ENCODE measurements around the gene YJEFN3. TPM values are rescaled to one million over a fixed set of nuclear protein-coding genes. Genes with fewer than 3 reads are reported as not detected.

Gene YJEFN3
- polyA plus RNA-seq, 1 donor (not counting 4 experiments of a cell fraction or from before 2014, with no cell fraction given) = 1.2 TPM

DNA sequence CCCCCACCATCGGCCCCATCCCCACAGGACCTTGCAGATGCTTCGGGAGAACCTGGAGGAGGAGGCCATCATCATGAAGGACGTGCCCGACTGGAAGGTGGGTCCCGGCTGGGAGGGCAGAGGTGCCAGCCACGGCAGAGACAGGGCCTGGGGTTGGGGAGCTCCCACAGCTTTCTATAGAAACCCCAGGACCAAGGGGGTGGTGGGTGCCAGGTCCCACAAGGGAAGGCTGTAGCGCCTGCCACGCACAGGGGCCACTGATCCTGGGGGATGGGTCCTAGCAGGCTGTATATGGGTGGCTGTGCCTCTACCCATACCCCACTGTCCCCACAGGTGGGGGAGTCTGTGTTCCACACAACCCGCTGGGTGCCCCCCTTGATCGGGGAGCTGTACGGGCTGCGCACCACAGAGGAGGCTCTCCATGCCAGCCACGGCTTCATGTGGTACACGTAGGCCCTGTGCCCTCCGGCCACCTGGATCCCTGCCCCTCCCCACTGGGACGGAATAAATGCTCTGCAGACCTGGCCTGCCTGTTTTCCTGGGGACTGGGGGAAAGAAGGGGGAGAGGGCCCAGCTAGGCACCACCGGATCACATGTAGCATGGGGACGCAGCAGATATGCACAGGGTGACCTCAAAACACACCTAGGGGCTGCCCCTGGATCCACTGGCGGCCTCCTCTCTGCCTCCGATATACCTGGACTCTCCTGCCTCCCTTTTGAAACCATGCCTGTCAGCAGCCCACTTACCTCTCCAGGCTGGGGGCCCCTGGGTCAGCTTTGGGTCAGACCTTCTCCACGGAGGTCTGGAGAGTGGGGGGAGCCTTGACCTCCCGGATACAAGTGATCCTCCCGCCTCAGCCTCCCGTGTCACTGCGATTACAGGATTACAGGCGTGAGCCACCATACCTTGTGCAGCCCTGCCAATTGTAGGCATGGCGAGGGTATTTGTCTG lies 761 bp upstream of the YJEFN3 start:
- H3K79me2 ChIP-seq (ENCODE audit: control insufficient read depth, insufficient read depth, low read length) = peaks cover 7% of the 10 kb centered on the region
- H3K27ac ChIP-seq (ENCODE audit: control insufficient read depth, insufficient read depth, low read length) = no peak overlapping the region
- no peak overlapping the region for H3K4me3 ChIP-seq (ENCODE audit: control insufficient read depth in 2 of 3, extremely low read depth in 1 of 3, insufficient read depth in 2 of 3, low read depth in 1 of 3, low read length in 3 of 3)
- H4K20me1 ChIP-seq (ENCODE audit: control insufficient read depth, extremely low read depth, insufficient read depth, low read length) = no peaks in the 10 kb centered on the region
- H3K9me1 ChIP-seq (ENCODE audit: control insufficient read depth, extremely low read depth, insufficient read depth, low read length) = no peaks in the 10 kb centered on the region
- peaks cover 2% of the 10 kb centered on the region for H3K4me1 ChIP-seq (ENCODE audit: control insufficient read depth, extremely low read depth, insufficient read depth, low read length)
- H3K36me3 ChIP-seq (ENCODE audit: control insufficient read depth in 2 of 2, extremely low read depth in 1 of 2, insufficient read depth in 2 of 2, low read length in 2 of 2) = peaks cover 0 to 19% of the 10 kb centered on the region in 2 experiments
- FAIRE-seq (no peak), DNase-seq (ENCODE audit: low read depth, low spot score) (no peak)
- no peak overlapping the region for H3K9ac ChIP-seq (ENCODE audit: control insufficient read depth, extremely low read depth, insufficient read depth, low read length)
- dilution Hi-C loops (cut with MboI; ENCODE audit: extremely low pct_ligation_motif_present, low sequenced_read_pairs) = no loop called here
- H3K9me3 ChIP-seq (ENCODE audit: control insufficient read depth, low read depth, low read length) = no peaks in the 10 kb centered on the region
- no peaks in the 10 kb centered on the region for H3K27me3 ChIP-seq (ENCODE audit: control insufficient read depth, extremely low read depth, insufficient read depth, low read length)
- H3K4me2 ChIP-seq (ENCODE audit: control insufficient read depth, extremely low read depth, insufficient read depth, low read depth, low read length) = no peak overlapping the region
- H2AFZ ChIP-seq (ENCODE audit: control insufficient read depth, low read length) = no peak overlapping the region
- TF ChIP-seq EZH2 (IDR thresholded peaks at IDR 0.05; ENCODE audit: low read length) (no peak), CTCF (optimal IDR thresholded peaks at IDR 0.05 in 1 of 3, IDR thresholded peaks at IDR 0.05 in 1 of 3, conservative IDR thresholded peaks at IDR 0.05 in 1 of 3; ENCODE audit: extremely low read depth in 1 of 3, insufficient read depth in 2 of 3, low read length in 3 of 3) (no peak)

- H3K36me3 ChIP-seq (ENCODE audit: control insufficient read depth in 2 of 2, extremely low read depth in 1 of 2, insufficient read depth in 2 of 2, low read length in 2 of 2) = peaks cover 0 to 15% of the 10 kb centered on the region in 2 experiments
- no peak overlapping the region for H2AFZ ChIP-seq (ENCODE audit: control insufficient read depth, low read length)
- H3K4me3 ChIP-seq (ENCODE audit: control insufficient read depth in 2 of 3, extremely low read depth in 1 of 3, insufficient read depth in 2 of 3, low read depth in 1 of 3, low read length in 3 of 3) = no peak overlapping the region
- H3K4me1 ChIP-seq (ENCODE audit: control insufficient read depth, extremely low read depth, insufficient read depth, low read length) = peaks cover 2% of the 10 kb centered on the region
- DNase-seq (ENCODE audit: low read depth, low spot score) (no peak), FAIRE-seq (no peak)
- no peaks in the 10 kb centered on the region for H4K20me1 ChIP-seq (ENCODE audit: control insufficient read depth, extremely low read depth, insufficient read depth, low read length)
- no peaks in the 10 kb centered on the region for H3K9me3 ChIP-seq (ENCODE audit: control insufficient read depth, low read depth, low read length)
- no peaks in the 10 kb centered on the region for H3K9me1 ChIP-seq (ENCODE audit: control insufficient read depth, extremely low read depth, insufficient read depth, low read length)
- H3K9ac ChIP-seq (ENCODE audit: control insufficient read depth, extremely low read depth, insufficient read depth, low read length) = no peak overlapping the region
- H3K4me2 ChIP-seq (ENCODE audit: control insufficient read depth, extremely low read depth, insufficient read depth, low read depth, low read length) = no peak overlapping the region
- no peak overlapping the region for H3K27ac ChIP-seq (ENCODE audit: control insufficient read depth, insufficient read depth, low read length)
- no peaks in the 10 kb centered on the region for H3K27me3 ChIP-seq (ENCODE audit: control insufficient read depth, extremely low read depth, insufficient read depth, low read length)
- dilution Hi-C loops (cut with MboI; ENCODE audit: extremely low pct_ligation_motif_present, low sequenced_read_pairs) = no loop called here
- H3K79me2 ChIP-seq (ENCODE audit: control insufficient read depth, insufficient read depth, low read length) = peaks cover under 1% of the 10 kb centered on the region
- TF ChIP-seq CTCF (optimal IDR thresholded peaks at IDR 0.05 in 1 of 3, IDR thresholded peaks at IDR 0.05 in 1 of 3, conservative IDR thresholded peaks at IDR 0.05 in 1 of 3; ENCODE audit: extremely low read depth in 1 of 3, insufficient read depth in 2 of 3, low read length in 3 of 3) = no peak
- no peak for TF ChIP-seq EZH2 (IDR thresholded peaks at IDR 0.05; ENCODE audit: low read length)
Measured at GRCh38 chr19:19529783-19530422, 1.2 kb downstream of the YJEFN3 start.
